Measurements from ENCODE around the gene PRPSAP2. TPM values are rescaled to one million over a fixed set of nuclear protein-coding genes. Genes with fewer than 3 reads are reported as not detected.

Gene PRPSAP2
- total RNA-seq, 4 donors from 2014 or later: 18.2 to 65.9 (median 39.2) TPM

DNA sequence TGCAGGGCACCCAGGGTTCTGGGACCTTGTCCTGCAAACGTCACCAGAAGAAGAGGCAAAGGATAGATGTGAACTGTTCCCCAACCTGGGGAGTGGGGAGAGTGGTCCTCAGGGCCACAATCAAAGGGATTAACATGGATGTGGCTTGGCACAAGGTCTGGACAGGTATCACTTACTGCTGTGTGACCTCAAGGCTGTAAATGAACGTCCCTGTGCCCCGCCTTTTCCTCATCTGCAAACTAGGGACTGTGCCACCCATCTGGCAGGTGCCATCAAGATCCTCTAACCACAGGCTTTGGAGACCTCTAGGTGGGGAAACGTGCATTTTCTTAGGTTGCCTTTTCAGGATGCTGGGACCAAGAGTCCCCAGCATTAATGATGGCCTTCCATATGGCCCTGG, 119.1 kb downstream of the PRPSAP2 start:
- no peak for DNase-seq
- Histone ChIP-seq H3K4me3 (no peak overlapping the region), H3K27ac (no peak overlapping the region), H3K36me3 (no peaks in the 10 kb centered on the region), H3K27me3 (no peaks in the 10 kb centered on the region), H3K9me3 (no peaks in the 10 kb centered on the region), H3K4me1 (no peaks in the 10 kb centered on the region)
- no peak for TF ChIP-seq POLR2A (IDR thresholded peaks at IDR 0.05)
- TF ChIP-seq CTCF (IDR thresholded peaks at IDR 0.05): no peak
- intact Hi-C loops (cut with DNase I; ENCODE audit: low total_unique reads): no loop called here

- H3K27me3 ChIP-seq: no peaks in the 10 kb centered on the region
- H3K36me3 ChIP-seq: no peaks in the 10 kb centered on the region
- TF ChIP-seq CTCF (IDR thresholded peaks at IDR 0.05): no peak
- no peak for TF ChIP-seq POLR2A (IDR thresholded peaks at IDR 0.05)
- no peak overlapping the region for H3K4me3 ChIP-seq
- no peak for DNase-seq
- H3K4me1 ChIP-seq: no peaks in the 10 kb centered on the region
- no peak overlapping the region for H3K27ac ChIP-seq
- intact Hi-C loops (cut with DNase I; ENCODE audit: low total_unique reads): no loop called here
- H3K9me3 ChIP-seq: no peaks in the 10 kb centered on the region
Measured at GRCh38 chr17:18977646-18978045, 119.7 kb downstream of the PRPSAP2 start.

GRCh38 chr17:18978050-18978449, 120.1 kb downstream of the PRPSAP2 start:
- no peak overlapping the region for H3K27ac ChIP-seq
- no peaks in the 10 kb centered on the region for H3K27me3 ChIP-seq
- no peaks in the 10 kb centered on the region for H3K9me3 ChIP-seq
- no peak overlapping the region for H3K4me3 ChIP-seq
- no peaks in the 10 kb centered on the region for H3K36me3 ChIP-seq
- no peaks in the 10 kb centered on the region for H3K4me1 ChIP-seq
- TF ChIP-seq POLR2A (IDR thresholded peaks at IDR 0.05) (no peak), CTCF (IDR thresholded peaks at IDR 0.05) (no peak)
- intact Hi-C loops (cut with DNase I; ENCODE audit: low total_unique reads): no loop called here
- DNase-seq: no peak

GRCh38 chr17:18978655-18979054, 120.7 kb downstream of the PRPSAP2 start:
- Histone ChIP-seq H3K27me3 (no peaks in the 10 kb centered on the region), H3K4me3 (no peak overlapping the region), H3K27ac (no peak overlapping the region), H3K36me3 (no peaks in the 10 kb centered on the region), H3K4me1 (no peaks in the 10 kb centered on the region), H3K9me3 (no peaks in the 10 kb centered on the region)
- intact Hi-C loops (cut with DNase I; ENCODE audit: low total_unique reads): no loop called here
- TF ChIP-seq POLR2A (IDR thresholded peaks at IDR 0.05): no peak
- TF ChIP-seq CTCF (IDR thresholded peaks at IDR 0.05): no peak
- no peak for DNase-seq

Small RNA genes lying within 50 kb of the gene (small RNA-seq; reads per million reads assigned to genes)
- not detected for gene RF00324

Other genes starting within 250 kb of the PRPSAP2 start
- gene TBC1D28, start 213.7 kb upstream of the PRPSAP2 start, total RNA-seq: not detected
- gene FOXO3B, start 175.8 kb upstream of the PRPSAP2 start, total RNA-seq: 10 to 100 TPM in 2 of 4 donors, 1 to 10 TPM in 2; 1.5 to 17.6 (median 9.8) TPM
- gene FBXW10, start 114.1 kb upstream of the PRPSAP2 start, total RNA-seq: under 1 TPM in 1 of 4 donors, not detected in 3; 0.07 TPM
- 10 to 100 TPM; 24.8 to 74.2 (median 51.6) TPM for gene TVP23B, start 76.9 kb upstream of the PRPSAP2 start, total RNA-seq
- gene SLC5A10, start 94.0 kb downstream of the PRPSAP2 start, total RNA-seq: not detected
- gene FAM83G, start 146.6 kb downstream of the PRPSAP2 start, total RNA-seq: 10 to 100 TPM in 1 of 4 donors, 1 to 10 TPM in 3; 1.0 to 10.7 (median 1.8) TPM
- 10 to 100 TPM in 2 of 4 donors, 1 to 10 TPM in 2; 8.3 to 21.2 (median 13.5) TPM for gene GRAP, start 188.8 kb downstream of the PRPSAP2 start, total RNA-seq